ENCODE measurements around the gene SMYD3. TPM values are rescaled to one million over a fixed set of nuclear protein-coding genes. Genes with fewer than 3 reads are reported as not detected.

The SMYD3 gene
- total and polyA plus RNA-seq, 10 of the 15 experiments (the other 5 are each of a cell fraction or from before 2014, with no cell fraction given), result 18.3 to 54.0 (median 24.8) TPM

- TF ChIP-seq IRF5 (IDR thresholded peaks at IDR 0.05; ENCODE audit: borderline replicate concordance), result no peak
- TF ChIP-seq MYB (IDR thresholded peaks at IDR 0.05; ENCODE audit: borderline replicate concordance, low read depth, low read length), result no peak
- TF ChIP-seq ZBTB33 (IDR thresholded peaks at IDR 0.05), result no peak
- no peak for TF ChIP-seq CBX5 (IDR thresholded peaks at IDR 0.05; ENCODE audit: low read depth)
- TF ChIP-seq EZH2 (IDR thresholded peaks at IDR 0.05; ENCODE audit: borderline replicate concordance, control insufficient read depth, low read depth, low read length), result no peak
These were observed 248.8 kb downstream of the SMYD3 start (continued) for GRCh38 chr1:246258250-246258649.

- Histone ChIP-seq H3K4me1 (ENCODE audit: control insufficient read depth, insufficient read depth, low read length) (no peaks in the 10 kb centered on the region), H3K27me3 (replicated peaks in 1 of 2; ENCODE audit: control insufficient read depth in 2 of 2, insufficient read depth in 2 of 2, low read length in 1 of 2) (no peaks in the 10 kb centered on the region), H2AFZ (ENCODE audit: control insufficient read depth, low read depth, low read length) (no peak overlapping the region), H3K9ac (ENCODE audit: control insufficient read depth, insufficient read depth, low read length) (no peak overlapping the region), H3K27ac (ENCODE audit: control insufficient read depth, insufficient read depth) (no peak overlapping the region), H4K20me1 (ENCODE audit: control insufficient read depth, insufficient read depth) (no peaks in the 10 kb centered on the region), H3K9me3 (replicated peaks; ENCODE audit: control insufficient read depth, insufficient read depth, low read length) (peaks cover 2% of the 10 kb centered on the region; the same call in 2 of the 3 replicates), H3K36me3 (ENCODE audit: control insufficient read depth in 2 of 2, insufficient read depth in 2 of 2, low read length in 1 of 2) (no peaks in the 10 kb centered on the region; a peak in 1 of 4 replicates), H3K4me3 (no peak overlapping the region), H3K4me2 (ENCODE audit: control insufficient read depth, insufficient read depth) (no peak overlapping the region), H3K79me2 (ENCODE audit: control insufficient read depth, insufficient read depth, low read length) (no peaks in the 10 kb centered on the region)
- no peak for DNase-seq (ENCODE audit: low read depth, low spot score)
- POLR2A ChIA-PET, result interaction anchor here (0.7 kb wide), 1 partner anchor 32 kb away, joined by 3 read pairs; no protein-coding TSS in a partner anchor
- WGBS (ENCODE audit: insufficient coverage, insufficient replicate concordance, low lambda C conversion rate, missing lambda C conversion rate), result 90% methylated on average over 2 of the region's 2 CpGs
- RAD21 ChIA-PET (ENCODE audit: unreplicated experiment), result no interaction called here
- intact Hi-C loops (cut with micrococcal nuclease; ENCODE audit: unreplicated experiment) (no loop called here), in situ Hi-C loops (cut with MboI) (no loop called here)
- FAIRE-seq, result no peak
- peak; percentile 29; the same call in 2 of the 3 replicates for ATAC-seq
- CTCF ChIA-PET, result no interaction called here
- SMC1A ChIA-PET (ENCODE audit: uncharacterized antibody, unreplicated experiment), result interaction anchor here (1.4 kb wide), 1 partner anchor 10 kb away, joined by 3 read pairs; no protein-coding TSS in a partner anchor
- no TSS peak for BruUV-seq (replicated peaks)
- no peak for TF ChIP-seq E4F1 (IDR thresholded peaks at IDR 0.05; ENCODE audit: borderline replicate concordance, partially characterized antibody)
- TF ChIP-seq KLF5 (IDR thresholded peaks at IDR 0.05; ENCODE audit: partially characterized antibody), result no peak
- no peak for TF ChIP-seq IRF4 (IDR thresholded peaks at IDR 0.05; ENCODE audit: low read depth, low read length)
- TF ChIP-seq BCL11A (IDR thresholded peaks at IDR 0.05; ENCODE audit: low read depth, low read length), result no peak
- TF ChIP-seq POU2F2 (IDR thresholded peaks at IDR 0.05; ENCODE audit: borderline replicate concordance, low read depth, low read length), result no peak
- no peak for TF ChIP-seq MLLT1 (IDR thresholded peaks at IDR 0.05)
- TF ChIP-seq EGR1 (IDR thresholded peaks at IDR 0.05; ENCODE audit: borderline replicate concordance in 1 of 2, low read depth in 2 of 2, low read length in 2 of 2), result no peak
- no peak for TF ChIP-seq ZBTB33 (IDR thresholded peaks at IDR 0.05)
- TF ChIP-seq FOXK2 (IDR thresholded peaks at IDR 0.05), result no peak
These were observed 251.3 kb downstream of the SMYD3 start for GRCh38 chr1:246255773-246256172.
